Lower leg skin (tissue), 4 donors: ENCODE data around the gene FNDC3A. TPM values are rescaled to one million over a fixed set of nuclear protein-coding genes. Genes with fewer than 3 reads are reported as not detected.

ENCODE experiments used
- DNase-seq, 2 donors: peaks; one replicate each; pipeline ENCODE4 v3.0.0-alpha.2; 2019; ENCODE audit warnings: low spot score in 2 of 2
- H3K4me3 ChIP-seq: fragments of 200-600 bp; sonication (generic); 2 replicates; pipeline ENCODE4 v1.5.1; 2017; ENCODE audit warnings: mild to moderate bottlenecking, low read depth; ENCODE audit not compliant: poor library complexity, severe bottlenecking
- CTCF ChIP-seq, 3 donors: fragments of 450-650 bp; IDR thresholded peaks; one replicate each; pipeline ENCODE4 v1.5.1; 2016; ENCODE audit warnings: antibody characterized with exemption in 3 of 3, mild to moderate bottlenecking in 3 of 3, moderate library complexity in 2 of 3
- POLR2A ChIP-seq, 2 donors: fragments of 450-650 bp; IDR thresholded peaks; one replicate each; pipeline ENCODE4 v1.6.1; 2016 to 2017; ENCODE audit warnings: antibody characterized with exemption in 2 of 2, mild to moderate bottlenecking in 1 of 2, moderate library complexity in 1 of 2
- WGBS, 2 donors: methylation state at CpG; one replicate each; pipeline ENCODE4 v1.1.5; 2018; 5-methylcytosine and 5-hydroxymethylcytosine counted together
- intact Hi-C: fragments of 100-400 bp; cut with DNase I; formaldehyde crosslinking; loops from one replicate; pipeline ENCODE4 v1.15.0; 2023; ENCODE audit warnings: low total_unique reads
- total RNA-seq, 4 donors: library from RNA; depleted of rRNA; stranded (reverse); fragments of >200 nt; gene quantifications; one replicate each; pipeline ENCODE4 v1.1.0, GENCODE V29; 2016

FNDC3A gene
- total RNA-seq, 4 donors from 2014 or later, result 11.4 to 25.5 (median 15.5) TPM

- WGBS, 2 donors, result 17 to 29% methylated on average over 2 of the region's 2 CpGs
- H3K4me3 ChIP-seq, result no peak overlapping the region
- no peak for DNase-seq
- no peak for TF ChIP-seq CTCF (IDR thresholded peaks at IDR 0.05)
- no peak for TF ChIP-seq POLR2A (IDR thresholded peaks at IDR 0.05)
- intact Hi-C loops, result no loop called here
Measured at GRCh38 chr13:49046002-49046401, 70.3 kb downstream of the FNDC3A start.

GRCh38 chr13:49046519-49046918 is 70.8 kb downstream of the FNDC3A start:
- no peak for TF ChIP-seq POLR2A (IDR thresholded peaks at IDR 0.05)
- TF ChIP-seq CTCF (IDR thresholded peaks at IDR 0.05), result no peak
- intact Hi-C loops, result no loop called here

GRCh38 chr13:49052813-49053212 is 77.1 kb downstream of the FNDC3A start:
- 83 to 100% methylated on average over 6 of the region's 6 CpGs for WGBS, 2 donors
- no peak overlapping the region for H3K4me3 ChIP-seq
- TF ChIP-seq POLR2A (IDR thresholded peaks at IDR 0.05) (no peak), CTCF (IDR thresholded peaks at IDR 0.05) (no peak)
- no peak for DNase-seq
- intact Hi-C loops, result no loop called here

More at GRCh38 chr13:49046519-49046918, 70.8 kb downstream of the FNDC3A start:
- DNase-seq, result no peak
- no peak overlapping the region for H3K4me3 ChIP-seq
- 85 to 95% methylated on average over 2 of the region's 2 CpGs for WGBS, 2 donors

- no peak overlapping the region for H3K4me3 ChIP-seq
- 94 to 100% methylated on average over 1 of the region's 1 CpG for WGBS, 2 donors
- TF ChIP-seq CTCF (IDR thresholded peaks at IDR 0.05) (no peak), POLR2A (IDR thresholded peaks at IDR 0.05) (no peak)
- intact Hi-C loops, result no loop called here
- DNase-seq, result no peak
Measured at GRCh38 chr13:49053215-49053614, 77.5 kb downstream of the FNDC3A start.

GRCh38 chr13:49053906-49054305 is 78.2 kb downstream of the FNDC3A start:
- intact Hi-C loops, result no loop called here
- H3K4me3 ChIP-seq, result no peak overlapping the region
- WGBS, 2 donors, result 85 to 88% methylated on average over 1 of the region's 1 CpG
- no peak for DNase-seq
- TF ChIP-seq CTCF (IDR thresholded peaks at IDR 0.05), result no peak
- no peak for TF ChIP-seq POLR2A (IDR thresholded peaks at IDR 0.05)

GRCh38 chr13:49055021-49055420 is 79.3 kb downstream of the FNDC3A start:
- intact Hi-C loops, result no loop called here
- WGBS, 2 donors, result 96 to 98% methylated on average over 4 of the region's 4 CpGs
- TF ChIP-seq CTCF (IDR thresholded peaks at IDR 0.05), result no peak
- TF ChIP-seq POLR2A (IDR thresholded peaks at IDR 0.05), result no peak
- DNase-seq, result no peak
- no peak overlapping the region for H3K4me3 ChIP-seq
